Gastroesophageal sphincter (tissue), 3 donors: ENCODE measurements around the gene ABHD17C.

Source experiments
- CTCF ChIP-seq, 4 experiments: fragments of 200-600 bp in 2 of 4; fragments of 450-650 bp in 2 of 4; sonication (generic) in 1 of 4; IDR thresholded peaks; one replicate each; pipeline ENCODE4 v1.5.1; 2017 to 2019; ENCODE audit warnings: antibody characterized with exemption in 4 of 4, mild to moderate bottlenecking in 2 of 4, moderate library complexity in 2 of 4
- EP300 ChIP-seq: sonication (generic); formaldehyde crosslinking; IDR thresholded peaks from one replicate; pipeline ENCODE4 v1.6.1; 2017; ENCODE audit warnings: antibody characterized with exemption, mild to moderate bottlenecking
- POLR2AphosphoS5 ChIP-seq: sonication (generic); formaldehyde crosslinking; IDR thresholded peaks from one replicate; pipeline ENCODE4 v1.6.1; 2017; ENCODE audit warnings: antibody characterized with exemption

DNA sequence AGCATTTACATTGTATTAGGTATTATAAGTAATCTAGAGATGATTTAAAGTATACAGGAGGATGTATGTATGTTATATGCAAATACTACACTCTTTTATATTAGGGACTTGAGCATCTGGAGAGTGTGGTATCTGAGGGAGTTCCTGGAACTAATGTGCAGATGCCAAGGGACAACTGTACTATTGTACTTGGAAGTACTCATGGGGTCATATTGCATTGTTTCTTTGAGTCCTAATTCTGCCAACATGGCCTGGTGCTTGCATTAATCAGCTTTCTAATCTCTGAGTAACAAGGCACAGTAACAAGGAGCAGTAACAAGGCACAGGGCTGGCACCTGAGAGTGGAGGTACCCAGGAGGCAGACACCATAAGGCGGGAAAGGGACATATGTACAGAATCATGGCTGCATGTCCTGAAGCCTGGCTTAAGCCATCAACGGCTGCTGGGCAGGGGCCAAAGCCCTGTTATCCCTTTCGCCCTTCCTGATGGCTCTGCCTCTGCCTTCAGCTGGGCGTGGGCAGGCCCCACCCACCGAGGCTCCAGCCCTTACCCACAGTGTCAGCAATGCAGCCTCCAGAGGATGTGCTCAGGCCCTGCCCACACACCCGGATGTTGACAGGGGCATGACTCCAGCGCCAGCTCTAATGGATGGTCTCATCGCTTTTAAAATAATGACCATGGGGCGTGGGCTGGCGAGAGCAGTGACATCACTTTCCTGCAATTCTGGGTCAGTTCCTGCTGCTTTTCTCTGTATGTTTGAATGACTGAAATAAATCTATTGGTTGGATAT, 107.0 kb downstream of the ABHD17C start:
- no peak for TF ChIP-seq CTCF (IDR thresholded peaks at IDR 0.05)
- TF ChIP-seq EP300: no peak
- TF ChIP-seq POLR2AphosphoS5: no peak
